ENCODE results near the gene BBS7. TPM values are rescaled to one million over a fixed set of nuclear protein-coding genes. Genes with fewer than 3 reads are reported as not detected.

The BBS7 gene
- polyA plus RNA-seq, 3 donors: 4.2 to 6.6 (median 5.5) TPM

- Mint-ChIP-seq H3K27me3 (ENCODE audit: low read depth in 3 of 3) (no peaks in the 10 kb centered on the region), H3K9me3 (no peaks in the 10 kb centered on the region), H3K4me1 (peaks cover 20% of the 10 kb centered on the region), H3K27ac (peak overlapping the region in 5 of 7 donors; percentile 18 to 70 (median 50)), H3K36me3 (peaks cover 38 to 51% of the 10 kb centered on the region in 2 donors), H3K4me3 (no peak overlapping the region)
- no peaks in the 10 kb centered on the region for H3K9me3 ChIP-seq (replicated peaks in 1 of 2; ENCODE audit: control insufficient read depth in 1 of 2, insufficient read depth in 1 of 2, low read length in 2 of 2)
- intact Hi-C loops (cut with micrococcal nuclease): no loop called here
- no peak overlapping the region for H3K4me2 ChIP-seq (replicated peaks; ENCODE audit: extremely low read depth, low read length, poor library complexity, severe bottlenecking)
- no peak overlapping the region for H2AFZ ChIP-seq (ENCODE audit: insufficient read depth, low read depth, low read length, poor library complexity, severe bottlenecking)
- H3K36me3 ChIP-seq (replicated peaks in 1 of 2; ENCODE audit: control insufficient read depth in 1 of 2, insufficient read depth in 2 of 2, low read length in 2 of 2): peaks cover 43 to 62% of the 10 kb centered on the region in 2 donors
- H3K79me2 ChIP-seq (ENCODE audit: insufficient read depth, low read length): peaks cover 73% of the 10 kb centered on the region
- TF ChIP-seq CTCF (IDR thresholded peaks at IDR 0.05): no peak
- H4K20me1 ChIP-seq (ENCODE audit: insufficient read depth, low read length): no peaks in the 10 kb centered on the region
- H3K27me3 ChIP-seq (ENCODE audit: control insufficient read depth in 2 of 2, insufficient read depth in 2 of 2, low read length in 2 of 2): no peaks in the 10 kb centered on the region
- no CpG with 5 or more reads among the region's 1 CpG for WGBS (ENCODE audit: insufficient coverage)
- peak overlapping the region in 1 of 2 donors; percentile 15 for H3K27ac ChIP-seq (ENCODE audit: low read depth in 1 of 2, low read length in 2 of 2)
- no peak overlapping the region for H3K4me3 ChIP-seq (replicated peaks in 1 of 3; ENCODE audit: low read depth in 2 of 3, low read length in 3 of 3)
- H3K9ac ChIP-seq (ENCODE audit: insufficient read depth, low read length, poor library complexity, severe bottlenecking): no peak overlapping the region
- peaks cover 11 to 26% of the 10 kb centered on the region in 2 donors for H3K4me1 ChIP-seq (ENCODE audit: control insufficient read depth in 1 of 2, insufficient read depth in 2 of 2, low read length in 2 of 2)
- no peak for DNase-seq
Observed at GRCh38 chr4:121819216-121819965, 50.9 kb downstream of the BBS7 start.

GRCh38 chr4:121818215-121818614 lies 52.1 kb downstream of the BBS7 start:
- Mint-ChIP-seq H3K9me3 (no peaks in the 10 kb centered on the region), H3K4me3 (no peak overlapping the region), H3K27ac (peak overlapping the region in 2 of 7 donors; percentile 5 to 29), H3K27me3 (ENCODE audit: low read depth in 3 of 3) (no peaks in the 10 kb centered on the region), H3K4me1 (peaks cover 15% of the 10 kb centered on the region), H3K36me3 (peaks cover 43 to 59% of the 10 kb centered on the region in 2 donors)
- no peaks in the 10 kb centered on the region for H3K27me3 ChIP-seq (ENCODE audit: control insufficient read depth in 2 of 2, insufficient read depth in 2 of 2, low read length in 2 of 2)
- peaks cover 54 to 73% of the 10 kb centered on the region in 2 donors for H3K36me3 ChIP-seq (replicated peaks in 1 of 2; ENCODE audit: control insufficient read depth in 1 of 2, insufficient read depth in 2 of 2, low read length in 2 of 2)
- H3K9me3 ChIP-seq (replicated peaks in 1 of 2; ENCODE audit: control insufficient read depth in 1 of 2, insufficient read depth in 1 of 2, low read length in 2 of 2): no peaks in the 10 kb centered on the region
- H3K9ac ChIP-seq (ENCODE audit: insufficient read depth, low read length, poor library complexity, severe bottlenecking): no peak overlapping the region
- TF ChIP-seq CTCF (IDR thresholded peaks at IDR 0.05): no peak
- 64% methylated on average over 1 of the region's 1 CpG for WGBS (ENCODE audit: insufficient coverage)
- H3K4me1 ChIP-seq (ENCODE audit: control insufficient read depth in 1 of 2, insufficient read depth in 2 of 2, low read length in 2 of 2): peaks cover 11 to 18% of the 10 kb centered on the region in 2 donors
- no peak overlapping the region for H3K4me3 ChIP-seq (replicated peaks in 1 of 3; ENCODE audit: low read depth in 2 of 3, low read length in 3 of 3)
- intact Hi-C loops (cut with micrococcal nuclease): no loop called here
- H3K4me2 ChIP-seq (replicated peaks; ENCODE audit: extremely low read depth, low read length, poor library complexity, severe bottlenecking): no peak overlapping the region
- peaks cover 68% of the 10 kb centered on the region for H3K79me2 ChIP-seq (ENCODE audit: insufficient read depth, low read length)
- DNase-seq: no peak
- H4K20me1 ChIP-seq (ENCODE audit: insufficient read depth, low read length): no peaks in the 10 kb centered on the region
- peak overlapping the region in 1 of 2 donors; percentile 52 for H3K27ac ChIP-seq (ENCODE audit: low read depth in 1 of 2, low read length in 2 of 2)
- no peak overlapping the region for H2AFZ ChIP-seq (ENCODE audit: insufficient read depth, low read depth, low read length, poor library complexity, severe bottlenecking)
